HepG2 (cell line): ENCODE data around the gene FBRSL1.

ENCODE experiments used
- EEA1 ChIP-seq: sonication (generic); formaldehyde crosslinking; IDR thresholded peaks from 2 replicates; pipeline ENCODE4 v1.5.1; 2020; ENCODE audit warnings: mild to moderate bottlenecking, missing genetic modification reagents, borderline replicate concordance
- FOXK1 ChIP-seq: sonication (generic); formaldehyde crosslinking; IDR thresholded peaks from 2 replicates; pipeline ENCODE4 v1.4.0; 2020; ENCODE audit warnings: low read depth, missing genetic modification reagents, borderline replicate concordance
- IRF2 ChIP-seq: IDR thresholded peaks from 2 replicates; pipeline ENCODE4 v1.6.1; 2018; ENCODE audit warnings: missing genetic modification reagents, missing compliant biosample characterization
- TCF7 ChIP-seq: sonication (generic); IDR thresholded peaks from 2 replicates; pipeline ENCODE4 v1.6.1; 2016; ENCODE audit warnings: antibody characterized with exemption, low read depth
- ZNF101 ChIP-seq: sonication (generic); formaldehyde crosslinking; IDR thresholded peaks from 2 replicates; pipeline ENCODE4 v1.4.0; 2020; ENCODE audit warnings: mild to moderate bottlenecking, low read depth, missing genetic modification reagents, borderline replicate concordance
- ZNF672 ChIP-seq: sonication (generic); formaldehyde crosslinking; IDR thresholded peaks from 2 replicates; pipeline ENCODE4 v1.8.1; 2022; ENCODE audit warnings: missing genetic modification reagents
- TF ChIP-seq, protein P1 (sequence below): sonication (generic); formaldehyde crosslinking; IDR thresholded peaks from 2 replicates; pipeline ENCODE4 v1.8.0; 2022; ENCODE audit warnings: mild to moderate bottlenecking, missing genetic modification reagents; ENCODE audit not compliant: insufficient replicate concordance

- TF ChIP-seq, protein P1, sequence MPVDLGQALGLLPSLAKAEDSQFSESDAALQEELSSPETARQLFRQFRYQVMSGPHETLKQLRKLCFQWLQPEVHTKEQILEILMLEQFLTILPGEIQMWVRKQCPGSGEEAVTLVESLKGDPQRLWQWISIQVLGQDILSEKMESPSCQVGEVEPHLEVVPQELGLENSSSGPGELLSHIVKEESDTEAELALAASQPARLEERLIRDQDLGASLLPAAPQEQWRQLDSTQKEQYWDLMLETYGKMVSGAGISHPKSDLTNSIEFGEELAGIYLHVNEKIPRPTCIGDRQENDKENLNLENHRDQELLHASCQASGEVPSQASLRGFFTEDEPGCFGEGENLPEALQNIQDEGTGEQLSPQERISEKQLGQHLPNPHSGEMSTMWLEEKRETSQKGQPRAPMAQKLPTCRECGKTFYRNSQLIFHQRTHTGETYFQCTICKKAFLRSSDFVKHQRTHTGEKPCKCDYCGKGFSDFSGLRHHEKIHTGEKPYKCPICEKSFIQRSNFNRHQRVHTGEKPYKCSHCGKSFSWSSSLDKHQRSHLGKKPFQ (CRISPR knock-in tag): no peak
- TF ChIP-seq ZNF672 (CRISPR knock-in tag) (no peak), TCF7 (no peak), ZNF101 (CRISPR knock-in tag) (no peak), EEA1 (CRISPR knock-in tag) (no peak), IRF2 (CRISPR knock-in tag) (no peak), FOXK1 (CRISPR knock-in tag) (no peak)
These were observed 6.4 kb downstream of the FBRSL1 start for GRCh38 chr12:132496358-132496669.
